ENCODE results near the gene PDX1.

DNA sequence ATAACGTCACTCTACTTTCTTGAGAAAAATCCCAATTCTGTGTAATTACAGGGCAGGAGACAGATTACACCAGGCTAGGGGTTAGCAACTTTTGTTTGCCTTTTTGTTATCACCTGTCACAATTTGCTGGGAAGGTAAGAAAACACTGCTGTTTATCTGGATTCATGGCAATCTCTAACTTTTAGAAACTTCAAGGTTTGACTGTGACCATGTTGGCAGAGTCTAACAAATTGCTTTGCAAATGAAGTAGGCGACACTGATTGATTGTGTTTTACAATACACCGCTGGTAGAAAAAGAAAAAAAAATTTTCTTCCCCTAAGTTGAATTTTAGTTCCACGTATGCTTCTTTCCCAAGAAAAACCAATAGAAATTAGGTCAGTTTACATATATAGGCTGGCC is 10.4 kb upstream of the PDX1 start:
- TF ChIP-seq, protein P1, sequence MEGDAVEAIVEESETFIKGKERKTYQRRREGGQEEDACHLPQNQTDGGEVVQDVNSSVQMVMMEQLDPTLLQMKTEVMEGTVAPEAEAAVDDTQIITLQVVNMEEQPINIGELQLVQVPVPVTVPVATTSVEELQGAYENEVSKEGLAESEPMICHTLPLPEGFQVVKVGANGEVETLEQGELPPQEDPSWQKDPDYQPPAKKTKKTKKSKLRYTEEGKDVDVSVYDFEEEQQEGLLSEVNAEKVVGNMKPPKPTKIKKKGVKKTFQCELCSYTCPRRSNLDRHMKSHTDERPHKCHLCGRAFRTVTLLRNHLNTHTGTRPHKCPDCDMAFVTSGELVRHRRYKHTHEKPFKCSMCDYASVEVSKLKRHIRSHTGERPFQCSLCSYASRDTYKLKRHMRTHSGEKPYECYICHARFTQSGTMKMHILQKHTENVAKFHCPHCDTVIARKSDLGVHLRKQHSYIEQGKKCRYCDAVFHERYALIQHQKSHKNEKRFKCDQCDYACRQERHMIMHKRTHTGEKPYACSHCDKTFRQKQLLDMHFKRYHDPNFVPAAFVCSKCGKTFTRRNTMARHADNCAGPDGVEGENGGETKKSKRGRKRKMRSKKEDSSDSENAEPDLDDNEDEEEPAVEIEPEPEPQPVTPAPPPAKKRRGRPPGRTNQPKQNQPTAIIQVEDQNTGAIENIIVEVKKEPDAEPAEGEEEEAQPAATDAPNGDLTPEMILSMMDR (conservative IDR thresholded peaks at IDR 0.05): no peak
- no peak for TF ChIP-seq EZH2 (IDR thresholded peaks at IDR 0.05; ENCODE audit: low read depth)
